Right forelimb (tissue), 1 donor: ENCODE results near the gene IZUMO4.
"Not testable (repeated sequence)": the region's sequence is repeated elsewhere in the genome, so short reads cannot be mapped to it uniquely, and the experiment has no call there.

ENCODE experiments used
- DNase-seq: peaks from one replicate; pipeline ENCODE4 v3.0.0-alpha.2; 2018

IZUMO4 gene

GRCh38 chr19:2110822-2111221 is 14.1 kb downstream of the IZUMO4 start:
- DNase-seq: no peak

GRCh38 chr19:2111425-2111824 is 14.7 kb downstream of the IZUMO4 start:
- DNase-seq: no peak

- DNase-seq: no peak
Measured at GRCh38 chr19:2111886-2112285, 15.2 kb downstream of the IZUMO4 start.

DNA sequence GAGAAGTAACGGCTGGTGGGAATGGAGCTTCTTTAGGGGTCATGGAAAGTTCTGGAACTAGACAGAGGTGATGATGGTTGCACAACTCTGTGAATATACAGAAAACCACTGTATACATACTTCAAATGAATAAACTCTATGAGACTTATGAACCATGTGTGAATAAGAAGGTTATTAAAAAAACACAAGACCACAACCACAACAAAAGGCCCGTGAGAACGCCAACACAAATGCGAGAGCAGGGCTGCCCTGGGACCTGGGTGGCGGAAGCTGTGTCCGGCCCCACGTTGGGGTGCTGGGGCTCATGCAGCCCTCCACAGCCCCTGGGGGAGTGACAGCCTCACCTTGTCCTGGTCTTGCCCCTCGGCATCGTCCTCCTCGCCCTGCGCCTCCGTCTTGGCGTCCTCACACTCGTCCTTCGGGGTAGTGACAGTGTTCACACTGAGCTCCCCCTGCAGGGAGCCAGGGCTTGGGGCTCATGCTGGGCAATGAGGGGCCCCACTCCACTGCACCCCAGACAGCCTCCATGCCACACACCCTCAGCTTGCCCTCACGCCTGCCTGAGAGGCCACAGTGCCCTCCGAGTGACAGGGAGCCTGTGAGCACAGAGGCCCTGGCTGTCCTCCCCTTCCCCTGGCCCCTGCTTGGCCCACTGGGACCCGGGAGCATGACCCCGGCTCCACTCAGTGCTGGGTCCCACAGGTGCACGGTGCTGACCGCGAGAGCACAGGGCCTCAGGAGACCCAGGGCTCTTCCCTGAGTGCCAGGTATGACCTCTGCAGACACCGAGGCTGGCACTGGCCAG is 16.0 kb downstream of the IZUMO4 start:
- no peak for DNase-seq

DNA sequence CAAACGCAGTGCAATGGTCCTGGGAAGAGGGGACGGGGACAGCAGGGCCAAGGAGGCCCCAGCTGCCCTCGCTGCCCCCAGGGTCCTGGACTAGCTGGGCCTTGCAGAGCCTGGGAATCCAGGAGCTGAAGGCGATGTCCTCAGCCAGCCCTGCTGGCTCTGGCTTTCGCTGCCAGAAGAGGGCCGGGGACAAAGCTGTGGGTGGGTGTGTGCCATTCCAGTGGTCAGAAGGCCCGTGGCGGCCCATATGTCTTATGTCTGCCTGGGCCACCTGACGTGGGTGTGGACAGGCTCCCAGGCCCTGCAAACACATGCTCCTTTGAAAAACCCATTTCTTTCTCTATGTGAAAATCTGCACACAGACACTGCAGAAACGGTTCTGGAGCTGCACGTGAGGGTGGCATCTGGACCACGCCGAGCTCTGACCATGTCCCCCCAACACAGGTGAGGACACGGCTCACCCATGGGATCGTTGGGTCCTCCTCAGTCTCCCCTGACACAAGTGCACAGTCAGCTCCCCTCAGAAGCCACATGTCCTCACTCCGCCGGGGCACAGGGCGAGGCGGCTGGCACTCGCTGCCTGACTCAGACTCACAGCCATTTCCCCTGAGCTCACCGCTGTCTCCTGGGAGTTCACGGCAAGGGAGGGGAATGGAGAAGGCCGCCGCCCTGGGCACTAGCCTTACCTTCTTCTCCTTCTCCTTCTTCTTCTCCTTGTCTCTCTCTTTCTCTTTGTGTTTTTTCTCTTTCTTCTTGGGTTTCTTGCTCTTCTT is 16.9 kb downstream of the IZUMO4 start:
- no peak for DNase-seq

GRCh38 chr19:2114218-2114617 is 17.5 kb downstream of the IZUMO4 start:
- DNase-seq: no peak

DNA sequence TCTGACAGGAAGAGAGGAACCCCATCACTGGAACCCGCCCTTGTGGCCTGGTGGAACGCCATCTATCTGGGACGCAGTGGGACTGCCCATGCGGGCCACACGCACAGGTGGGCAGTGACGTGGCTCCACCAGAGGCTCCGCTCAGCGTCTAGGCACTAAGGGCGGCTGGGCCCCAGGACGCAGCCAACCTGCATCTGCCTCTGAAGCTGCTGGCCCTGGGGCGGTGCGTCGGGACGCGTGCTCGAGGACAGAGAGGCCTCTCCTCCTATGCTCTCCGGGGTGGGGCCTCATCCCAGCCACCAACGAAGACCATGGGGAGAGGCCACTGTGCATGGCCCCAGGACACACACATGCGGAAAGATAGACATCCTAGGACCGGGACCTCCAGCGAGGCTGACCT is 18.1 kb downstream of the IZUMO4 start:
- no peak for DNase-seq

- DNase-seq: no peak
Measured at GRCh38 chr19:2115324-2115723, 18.6 kb downstream of the IZUMO4 start.

DNA sequence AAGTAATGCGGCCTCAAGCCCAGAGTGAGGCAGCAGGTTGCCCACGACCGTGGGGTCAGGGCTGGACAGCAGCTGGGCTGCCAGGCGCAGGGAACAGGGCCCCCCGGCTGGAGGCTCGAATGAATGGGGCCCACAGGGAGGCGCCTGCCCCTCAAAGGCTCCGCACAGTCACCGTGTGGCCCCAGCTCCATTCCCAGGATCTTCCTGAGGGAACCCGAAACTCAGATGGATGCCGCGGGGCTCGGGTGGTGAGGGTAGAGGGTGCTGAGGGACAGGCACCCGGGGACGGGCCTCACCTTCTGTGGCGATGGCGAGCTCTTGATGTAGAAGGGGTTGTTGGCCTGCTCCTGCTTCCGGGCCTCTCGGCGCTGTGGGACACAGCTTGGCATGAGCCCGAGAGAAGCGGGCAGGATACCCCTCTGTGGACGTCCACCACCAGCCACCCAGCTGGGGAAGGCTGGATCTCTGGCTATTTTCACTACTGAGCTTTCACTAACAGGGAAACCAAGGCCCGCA is 19.3 kb downstream of the IZUMO4 start:
- no peak for DNase-seq

- no peak for DNase-seq
Measured at GRCh38 chr19:2116507-2116906, 19.8 kb downstream of the IZUMO4 start.

- DNase-seq: no peak
Measured at GRCh38 chr19:2117215-2117960, 20.7 kb downstream of the IZUMO4 start.

DNA sequence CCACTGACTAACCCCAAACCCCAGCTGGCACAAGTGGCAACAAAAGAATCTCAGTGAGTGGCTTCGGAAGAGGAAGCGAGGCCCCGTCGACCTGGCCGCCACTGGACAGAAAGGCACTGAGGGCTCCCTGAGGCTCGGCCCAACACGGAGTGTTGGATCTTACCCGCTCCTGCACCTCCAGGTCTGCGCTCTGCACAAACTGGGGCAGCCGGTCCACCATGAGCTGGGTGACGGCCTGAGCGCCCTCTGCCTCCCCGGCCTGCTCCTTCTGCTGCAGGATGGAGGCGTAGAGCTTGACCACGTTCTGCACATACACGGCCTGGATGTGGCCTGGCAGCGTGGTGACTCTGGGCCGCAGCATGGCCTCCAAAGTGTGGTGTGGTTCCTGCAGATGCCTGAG is 21.7 kb downstream of the IZUMO4 start:
- no peak for DNase-seq

- no peak for DNase-seq
Measured at GRCh38 chr19:2119921-2120785, 23.4 kb downstream of the IZUMO4 start.

DNA sequence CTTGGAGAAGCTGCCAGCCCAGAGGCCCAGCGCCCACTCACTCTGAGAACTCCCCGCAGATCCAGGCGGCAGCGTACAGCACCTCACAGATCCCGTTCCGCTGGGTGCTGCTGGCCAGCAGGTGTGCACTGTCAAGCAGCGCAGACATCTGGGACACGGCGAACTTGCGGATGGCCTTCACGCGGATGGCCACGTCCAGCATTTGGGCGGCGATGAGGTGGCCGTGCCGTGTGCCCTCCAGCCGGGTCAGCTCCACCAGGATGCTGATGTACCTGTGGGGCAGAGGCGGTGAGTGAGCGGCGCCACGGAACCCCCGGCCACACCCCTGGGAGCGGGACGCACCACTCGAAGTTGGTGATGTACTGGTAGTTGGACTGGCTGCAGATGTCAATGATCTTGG is 24.1 kb downstream of the IZUMO4 start:
- no peak for DNase-seq

DNA sequence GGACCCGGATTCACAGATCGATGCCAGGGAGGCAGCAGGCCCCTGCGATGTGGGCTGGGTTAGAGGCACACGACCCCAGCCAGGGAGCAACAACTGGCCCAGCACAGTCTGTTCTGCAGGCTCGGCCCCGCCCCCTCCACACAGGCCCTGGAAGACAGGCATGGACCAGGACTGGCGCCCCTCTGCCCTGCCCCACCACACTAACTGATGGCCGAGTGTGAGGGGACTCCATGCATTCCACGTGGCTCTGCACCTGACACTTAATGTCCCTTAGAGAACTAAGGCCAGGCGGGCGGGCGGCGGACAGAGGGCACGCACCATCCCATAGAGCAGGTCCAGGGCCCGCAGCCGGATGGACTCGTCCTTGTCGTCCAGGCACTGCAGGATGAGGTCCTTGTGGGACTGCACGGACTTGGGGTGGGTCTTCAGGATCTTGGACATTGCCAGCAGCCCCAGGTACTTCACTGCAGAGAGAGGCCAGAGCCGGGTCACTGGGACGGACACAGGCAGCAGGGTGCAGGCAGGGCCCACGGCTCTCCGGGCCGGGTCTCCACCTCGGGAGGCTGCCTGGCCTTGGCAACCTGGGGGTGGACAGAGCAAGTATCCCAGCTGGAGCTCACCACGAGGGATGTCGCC is 24.8 kb downstream of the IZUMO4 start:
- no peak for DNase-seq

- no peak for DNase-seq
Measured at GRCh38 chr19:2122251-2122650, 25.5 kb downstream of the IZUMO4 start.

- no peak for DNase-seq
Measured at GRCh38 chr19:2122982-2123381, 26.3 kb downstream of the IZUMO4 start.

DNA sequence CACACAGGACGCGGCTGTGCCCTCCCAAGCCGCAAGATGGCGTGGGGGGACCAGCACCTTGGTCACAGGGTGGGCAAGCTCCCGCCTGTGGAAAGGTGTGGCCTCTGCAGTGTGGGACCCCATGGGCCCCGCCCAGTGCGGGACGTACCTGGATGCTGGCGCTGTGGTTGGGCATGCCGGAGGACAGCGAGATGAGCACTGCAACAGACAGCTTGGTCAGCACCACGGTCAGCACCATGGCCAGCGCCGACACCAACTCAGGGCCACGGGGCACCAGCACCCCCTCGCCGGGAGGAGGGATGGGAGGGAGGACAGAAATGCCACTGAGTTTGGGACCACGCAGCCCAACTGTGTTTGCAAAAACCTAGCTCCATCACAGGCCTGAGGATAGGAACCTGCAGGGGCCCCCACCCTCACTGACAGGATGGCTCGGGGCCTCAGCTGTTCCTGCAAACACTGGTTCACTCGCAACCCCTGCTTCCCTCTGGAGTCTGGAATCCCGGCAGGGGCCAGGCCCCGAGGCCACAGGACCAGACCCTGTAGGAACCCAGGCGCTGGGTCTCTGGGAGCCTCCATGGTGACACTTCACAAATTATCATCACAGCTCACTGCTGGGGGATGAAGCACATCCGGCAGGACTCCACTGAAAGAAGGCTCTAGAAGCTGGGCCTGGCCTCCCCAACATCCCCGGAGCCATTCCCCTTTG is 27.1 kb downstream of the IZUMO4 start:
- no peak for DNase-seq

DNA sequence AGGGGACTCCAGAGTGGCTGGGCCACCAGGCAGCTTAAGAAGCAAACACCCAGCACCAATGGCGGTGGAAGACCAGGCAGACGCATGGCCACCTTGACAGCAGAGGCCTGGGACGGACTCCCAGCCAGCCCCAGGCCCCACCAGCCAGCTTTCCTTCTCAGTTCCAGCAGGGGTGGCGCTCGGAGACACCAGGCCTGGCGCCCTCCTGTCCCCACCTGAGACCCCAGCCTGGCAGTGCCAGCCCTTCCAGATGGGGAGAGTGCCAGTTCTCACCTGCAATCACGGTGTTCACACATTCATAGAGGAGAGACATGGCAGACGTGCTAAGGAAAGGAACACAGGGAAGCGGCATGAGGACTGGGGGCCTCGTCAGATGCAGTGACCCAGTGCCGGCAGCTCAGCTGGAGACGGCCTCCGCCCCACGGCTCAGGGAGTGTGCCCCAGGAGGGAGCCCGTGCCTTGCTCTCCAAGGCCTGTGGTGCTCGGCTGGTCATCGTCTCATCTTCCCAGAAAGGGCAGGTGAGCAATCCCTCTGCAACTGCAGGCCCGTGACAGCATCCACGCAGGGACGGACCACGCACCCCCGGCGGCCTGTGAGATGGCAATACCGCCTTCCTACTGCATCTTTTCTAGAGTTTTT is 30.3 kb downstream of the IZUMO4 start:
- no peak for DNase-seq

GRCh38 chr19:2127758-2128157 is 31.0 kb downstream of the IZUMO4 start:
- DNase-seq: no peak

- DNase-seq: not testable (repeated sequence)
Measured at GRCh38 chr19:2128252-2128651, 31.5 kb downstream of the IZUMO4 start.
